ENCODE data around the gene CRLF1.
A peak's percentile ranks its signal among the peaks of the same experiment; 100 is the strongest.

Gene CRLF1

GRCh38 chr19:18606281-18607225 lies at the start of gene CRLF1:
Gene CRLF1, minus strand, starts transcription at chr19:18606799. Its CDS starts 143 bp downstream, at chr19:18606656.
- DNase-seq: no peak

GRCh38 chr19:18655173-18655844 lies 48.7 kb upstream of the CRLF1 start:
- no peak for DNase-seq

- DNase-seq: no peak
These were observed 47.9 kb upstream of the CRLF1 start for GRCh38 chr19:18654469-18654868.

- no peak for DNase-seq
These were observed 47.3 kb upstream of the CRLF1 start for GRCh38 chr19:18653853-18654252.

- DNase-seq: no peak
These were observed 45.1 kb upstream of the CRLF1 start for GRCh38 chr19:18651733-18652132.

GRCh38 chr19:18651300-18651699 lies 44.7 kb upstream of the CRLF1 start:
- no peak for DNase-seq

GRCh38 chr19:18650468-18651041 lies 44.0 kb upstream of the CRLF1 start:
- no peak for DNase-seq

- no peak for DNase-seq
These were observed 43.4 kb upstream of the CRLF1 start for GRCh38 chr19:18650021-18650390.

- DNase-seq: no peak
These were observed 42.9 kb upstream of the CRLF1 start for GRCh38 chr19:18649371-18650020.

- no peak for DNase-seq
These were observed 42.3 kb upstream of the CRLF1 start for GRCh38 chr19:18648973-18649315.

GRCh38 chr19:18647807-18648206 lies 41.2 kb upstream of the CRLF1 start:
- DNase-seq: no peak

GRCh38 chr19:18647371-18647767 lies 40.8 kb upstream of the CRLF1 start:
- no peak for DNase-seq

GRCh38 chr19:18646535-18647370 lies 40.2 kb upstream of the CRLF1 start:
- DNase-seq: no peak

- DNase-seq: no peak
These were observed 38.5 kb upstream of the CRLF1 start for GRCh38 chr19:18645035-18645511.

GRCh38 chr19:18644196-18645034 lies 37.8 kb upstream of the CRLF1 start:
- DNase-seq: no peak

GRCh38 chr19:18639706-18640243 lies 33.2 kb upstream of the CRLF1 start:
- DNase-seq: no peak

GRCh38 chr19:18637673-18638630 lies 31.4 kb upstream of the CRLF1 start:
- no peak for DNase-seq

- DNase-seq: peak; percentile 27
These were observed 30.5 kb upstream of the CRLF1 start, which contains the start of gene KLHL26 for GRCh38 chr19:18636969-18637629. Gene KLHL26, plus strand, starts transcription at chr19:18637028. Its CDS starts 27 bp downstream, at chr19:18637055.
